Choroid plexus epithelial cell (primary cell): Measurements from ENCODE around the gene ISG20.

Experiments used
- DNase-seq: peaks from one replicate; pipeline ENCODE4 v3.0.0-alpha.2; 2010; ENCODE audit warnings: low read depth
- H3K4me3 ChIP-seq: 2 replicates; pipeline ENCODE4 v1.5.1; 2011; ENCODE audit warnings: low read depth, mild to moderate bottlenecking, control low read depth, low read length, moderate library complexity
- CTCF ChIP-seq: conservative IDR thresholded peaks from 2 replicates; pipeline ENCODE4 v1.5.1; 2011; ENCODE audit warnings: low read depth, mild to moderate bottlenecking, control low read depth, inconsistent platforms, low read length, moderate library complexity

Gene ISG20

DNA sequence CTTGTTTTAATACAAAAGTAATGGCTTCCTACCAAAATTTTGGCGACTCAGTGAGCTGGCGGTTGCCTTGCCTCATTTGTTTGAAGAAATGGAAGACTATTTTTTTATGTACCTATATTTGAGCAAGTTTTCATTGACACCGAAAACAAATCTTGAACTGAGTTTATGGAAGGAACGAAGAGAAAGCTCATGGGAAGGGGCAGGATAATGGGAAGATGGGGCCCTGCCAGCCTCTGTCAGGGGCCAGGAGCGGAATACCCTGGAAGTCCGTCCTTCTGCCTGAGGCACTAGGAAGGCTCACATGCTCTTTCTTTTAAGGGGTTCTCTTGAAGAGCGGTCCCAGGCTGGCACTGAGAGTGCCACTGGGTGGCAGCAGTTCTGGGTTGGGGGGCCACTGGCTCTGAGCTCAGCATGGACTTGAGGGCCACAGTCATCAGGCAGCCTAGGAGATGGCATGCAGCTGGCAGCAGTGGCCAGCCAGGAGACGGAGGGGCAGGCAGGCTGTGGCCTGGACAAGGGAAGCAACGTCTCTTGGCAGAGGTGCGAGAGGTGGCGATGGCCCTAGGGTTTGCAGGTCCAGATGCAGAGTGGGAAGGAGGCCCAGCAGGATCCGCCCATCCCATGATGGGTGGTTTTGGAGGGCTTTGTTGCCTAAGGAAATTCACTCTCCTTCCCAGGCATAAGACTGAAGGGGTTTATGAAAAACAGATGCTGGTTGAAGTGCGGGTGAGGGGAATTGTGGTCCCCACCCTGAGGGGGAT lies 41.6 kb downstream of the ISG20 start:
- TF ChIP-seq CTCF: no peak
- H3K4me3 ChIP-seq: no peak overlapping the region

GRCh38 chr15:88681610-88682221 lies 42.9 kb downstream of the ISG20 start:
- no peak overlapping the region for H3K4me3 ChIP-seq
- no peak for DNase-seq
- TF ChIP-seq CTCF: no peak

More for the DNA sequence above, 41.6 kb downstream of the ISG20 start:
- no peak for DNase-seq

GRCh38 chr15:88684345-88684744 lies 45.5 kb downstream of the ISG20 start:
- no peak for TF ChIP-seq CTCF
- H3K4me3 ChIP-seq: no peak overlapping the region
- no peak for DNase-seq

GRCh38 chr15:88686166-88686565 lies 47.4 kb downstream of the ISG20 start:
- no peak overlapping the region for H3K4me3 ChIP-seq
- TF ChIP-seq CTCF: no peak
- no peak for DNase-seq

- DNase-seq: no peak
- no peak overlapping the region for H3K4me3 ChIP-seq
- no peak for TF ChIP-seq CTCF
Observed at GRCh38 chr15:88688394-88688933, 49.6 kb downstream of the ISG20 start.

DNA sequence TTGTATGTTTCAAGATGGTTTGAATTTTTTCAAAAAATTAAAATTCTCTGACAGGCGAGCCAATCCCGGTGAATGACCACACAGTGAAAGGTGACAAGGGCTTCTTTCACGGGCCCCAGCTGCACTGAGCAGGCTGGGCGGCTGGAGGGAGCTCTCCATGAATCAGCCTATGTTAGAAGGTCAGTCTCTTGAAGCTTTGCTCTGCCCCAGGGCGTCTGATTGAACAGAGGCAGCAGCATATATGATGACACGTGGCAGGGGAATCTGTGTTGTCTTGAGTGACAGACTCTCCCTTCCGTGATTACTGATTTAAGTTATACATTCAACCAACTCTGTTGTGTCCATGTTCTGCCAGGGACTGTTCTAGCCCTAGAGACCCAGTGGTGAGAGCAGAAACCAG lies 51.5 kb downstream of the ISG20 start:
- DNase-seq: no peak
- H3K4me3 ChIP-seq: no peak overlapping the region
- TF ChIP-seq CTCF: no peak
